ENCODE data around the gene CYREN. TPM values are rescaled to one million over a fixed set of nuclear protein-coding genes. Genes with fewer than 3 reads are reported as not detected.

The CYREN gene
- total and polyA plus RNA-seq, 2 of the 13 experiments (the other 11 are each of a cell fraction or from before 2014, with no cell fraction given): 20.7 to 60.7 TPM

DNA sequence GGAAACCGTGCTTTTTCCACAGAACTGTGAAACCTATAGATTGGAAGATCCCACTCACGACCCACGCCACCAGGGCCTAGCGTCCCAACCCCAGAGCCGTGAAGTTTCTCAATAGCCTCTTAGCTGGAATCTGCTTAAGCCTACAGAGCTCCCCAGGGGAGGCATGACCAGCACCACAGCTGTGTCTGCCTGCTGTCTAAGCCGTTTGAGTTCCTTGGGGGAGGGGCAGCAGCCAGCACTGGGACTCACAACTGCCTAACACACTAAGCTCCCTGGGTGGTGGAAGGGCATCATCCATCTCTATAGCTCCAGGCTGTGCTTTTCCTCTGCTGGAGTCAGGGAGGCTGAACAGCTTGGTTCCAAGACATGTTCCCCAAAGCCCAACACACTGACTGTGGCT, 48.6 kb downstream of the CYREN start:
- intact Hi-C loops (cut with micrococcal nuclease; ENCODE audit: unreplicated experiment) (no loop called here), in situ Hi-C loops (cut with HindIII; ENCODE audit: extremely low pct_ligation_motif_present, low pct_unique_long_range_greater_than_20kb) (no loop called here)
- no peak overlapping the region for H2AFZ ChIP-seq (ENCODE audit: low read length)
- TF ChIP-seq EZH2 (conservative IDR thresholded peaks at IDR 0.05; ENCODE audit: low read depth, low read length) (no peak), AHR (CRISPR knock-in tag; IDR thresholded peaks at IDR 0.05) (no peak), TOE1 (CRISPR knock-in tag; IDR thresholded peaks at IDR 0.05) (no peak), ZNF143 (CRISPR knock-in tag; IDR thresholded peaks at IDR 0.05) (no peak), PHB2 (IDR thresholded peaks at IDR 0.05; ENCODE audit: partially characterized antibody) (no peak), ERF (CRISPR knock-in tag; IDR thresholded peaks at IDR 0.05) (no peak), TAF15 (IDR thresholded peaks at IDR 0.05; ENCODE audit: low read depth, low read length, poor library complexity, severe bottlenecking) (no peak), ZSCAN9 (CRISPR knock-in tag; IDR thresholded peaks at IDR 0.05; ENCODE audit: borderline replicate concordance) (no peak), THAP11 (CRISPR knock-in tag; IDR thresholded peaks at IDR 0.05) (no peak), SKI (IDR thresholded peaks at IDR 0.05; ENCODE audit: partially characterized antibody) (no peak), ZNF343 (CRISPR knock-in tag; IDR thresholded peaks at IDR 0.05) (no peak), ZNF737 (CRISPR knock-in tag; IDR thresholded peaks at IDR 0.05; ENCODE audit: borderline replicate concordance) (no peak)
- TF ChIP-seq, protein P1, sequence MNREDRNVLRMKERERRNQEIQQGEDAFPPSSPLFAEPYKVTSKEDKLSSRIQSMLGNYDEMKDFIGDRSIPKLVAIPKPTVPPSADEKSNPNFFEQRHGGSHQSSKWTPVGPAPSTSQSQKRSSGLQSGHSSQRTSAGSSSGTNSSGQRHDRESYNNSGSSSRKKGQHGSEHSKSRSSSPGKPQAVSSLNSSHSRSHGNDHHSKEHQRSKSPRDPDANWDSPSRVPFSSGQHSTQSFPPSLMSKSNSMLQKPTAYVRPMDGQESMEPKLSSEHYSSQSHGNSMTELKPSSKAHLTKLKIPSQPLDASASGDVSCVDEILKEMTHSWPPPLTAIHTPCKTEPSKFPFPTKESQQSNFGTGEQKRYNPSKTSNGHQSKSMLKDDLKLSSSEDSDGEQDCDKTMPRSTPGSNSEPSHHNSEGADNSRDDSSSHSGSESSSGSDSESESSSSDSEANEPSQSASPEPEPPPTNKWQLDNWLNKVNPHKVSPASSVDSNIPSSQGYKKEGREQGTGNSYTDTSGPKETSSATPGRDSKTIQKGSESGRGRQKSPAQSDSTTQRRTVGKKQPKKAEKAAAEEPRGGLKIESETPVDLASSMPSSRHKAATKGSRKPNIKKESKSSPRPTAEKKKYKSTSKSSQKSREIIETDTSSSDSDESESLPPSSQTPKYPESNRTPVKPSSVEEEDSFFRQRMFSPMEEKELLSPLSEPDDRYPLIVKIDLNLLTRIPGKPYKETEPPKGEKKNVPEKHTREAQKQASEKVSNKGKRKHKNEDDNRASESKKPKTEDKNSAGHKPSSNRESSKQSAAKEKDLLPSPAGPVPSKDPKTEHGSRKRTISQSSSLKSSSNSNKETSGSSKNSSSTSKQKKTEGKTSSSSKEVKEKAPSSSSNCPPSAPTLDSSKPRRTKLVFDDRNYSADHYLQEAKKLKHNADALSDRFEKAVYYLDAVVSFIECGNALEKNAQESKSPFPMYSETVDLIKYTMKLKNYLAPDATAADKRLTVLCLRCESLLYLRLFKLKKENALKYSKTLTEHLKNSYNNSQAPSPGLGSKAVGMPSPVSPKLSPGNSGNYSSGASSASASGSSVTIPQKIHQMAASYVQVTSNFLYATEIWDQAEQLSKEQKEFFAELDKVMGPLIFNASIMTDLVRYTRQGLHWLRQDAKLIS (CRISPR knock-in tag; IDR thresholded peaks at IDR 0.05): no peak
- TF ChIP-seq, protein P2, sequence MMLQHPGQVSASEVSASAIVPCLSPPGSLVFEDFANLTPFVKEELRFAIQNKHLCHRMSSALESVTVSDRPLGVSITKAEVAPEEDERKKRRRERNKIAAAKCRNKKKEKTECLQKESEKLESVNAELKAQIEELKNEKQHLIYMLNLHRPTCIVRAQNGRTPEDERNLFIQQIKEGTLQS (CRISPR knock-in tag; IDR thresholded peaks at IDR 0.05): no peak
- TF ChIP-seq, protein P3, sequence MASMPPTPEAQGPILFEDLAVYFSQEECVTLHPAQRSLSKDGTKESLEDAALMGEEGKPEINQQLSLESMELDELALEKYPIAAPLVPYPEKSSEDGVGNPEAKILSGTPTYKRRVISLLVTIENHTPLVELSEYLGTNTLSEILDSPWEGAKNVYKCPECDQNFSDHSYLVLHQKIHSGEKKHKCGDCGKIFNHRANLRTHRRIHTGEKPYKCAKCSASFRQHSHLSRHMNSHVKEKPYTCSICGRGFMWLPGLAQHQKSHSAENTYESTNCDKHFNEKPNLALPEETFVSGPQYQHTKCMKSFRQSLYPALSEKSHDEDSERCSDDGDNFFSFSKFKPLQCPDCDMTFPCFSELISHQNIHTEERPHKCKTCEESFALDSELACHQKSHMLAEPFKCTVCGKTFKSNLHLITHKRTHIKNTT (CRISPR knock-in tag; IDR thresholded peaks at IDR 0.05): no peak
- H3K79me2 ChIP-seq (ENCODE audit: insufficient read depth, low read length): no peaks in the 10 kb centered on the region
- FAIRE-seq (no peak), DNase-seq (ENCODE audit: low spot score) (no peak), ATAC-seq (no peak)
- H3K27ac ChIP-seq (ENCODE audit: extremely low read length, insufficient read depth, low read length): no peak overlapping the region
- no TSS peak for BruUV-seq (replicated peaks)
- WGBS (ENCODE audit: low lambda C conversion rate): 66% methylated on average over 3 of the region's 6 CpGs
- H3K4me1 ChIP-seq (ENCODE audit: insufficient read depth, low read length): peaks cover under 1% of the 10 kb centered on the region
- ChIA-PET POLR2A (no interaction called here), CTCF (ENCODE audit: low intra/inter-chr PET ratio, low total read pairs) (no interaction called here)
- H3K9me3 ChIP-seq (ENCODE audit: low read length): no peaks in the 10 kb centered on the region
- no peak overlapping the region for H3K4me2 ChIP-seq (ENCODE audit: low read depth, low read length)
- H3K36me3 ChIP-seq (replicated peaks in 1 of 2; ENCODE audit: control insufficient read depth in 1 of 2, insufficient read depth in 2 of 2, low read length in 2 of 2): no peaks in the 10 kb centered on the region
- H3K4me3 ChIP-seq (replicated peaks in 1 of 3; ENCODE audit: insufficient read depth in 1 of 3, low read depth in 2 of 3, low read length in 3 of 3): no peak overlapping the region
- H3K27me3 ChIP-seq (ENCODE audit: control insufficient read depth in 1 of 2, insufficient read depth in 2 of 2, low read length in 2 of 2): no peaks in the 10 kb centered on the region
- no peak overlapping the region for H3K9ac ChIP-seq (ENCODE audit: insufficient read depth, low read depth, low read length)
- H4K20me1 ChIP-seq (ENCODE audit: insufficient read depth, low read length): no peaks in the 10 kb centered on the region
